T-cell (primary cell): ENCODE measurements around the gene IL17F. TPM values are rescaled to one million over a fixed set of nuclear protein-coding genes. Genes with fewer than 3 reads are reported as not detected.
A peak's percentile ranks its signal among the peaks of the same experiment; 100 is the strongest.

ENCODE experiments used
- ATAC-seq, 4 experiments: fragments of 200-7000 bp in 3 of 4; fragments of 150-1000 bp in 1 of 4; cut with Tn5 transposase; replicated peaks in 1 of 4; 1 replicate in 3 of 4; 2 replicates in 1 of 4; pipeline ENCODE4 v1.10.0; 2021; ENCODE audit warnings: moderate library complexity in 3 of 4, mild to moderate bottlenecking in 2 of 4, moderate number of reproducible peaks in 1 of 4
- CTCF ChIA-PET, 2 donors: fragments of 300-600 bp; sonication (Branson Sonifier 250); formaldehyde crosslinking; loops; one replicate each; lab custom pipeline; 2022; ENCODE audit warnings: antibody characterized with exemption in 2 of 2; lab: Charles Lee
- POLR2A ChIA-PET, 2 donors: fragments of 300-600 bp; sonication (Branson Sonifier 250); formaldehyde crosslinking; loops; one replicate each; lab custom pipeline; 2022; ENCODE audit warnings: antibody characterized with exemption in 2 of 2; lab: Charles Lee
- DNase-seq, 35 experiments: peaks; one replicate each; pipeline versions ENCODE4 v3.0.0 to v3.0.0-alpha.2; 2013 to 2023
- H3K27ac ChIP-seq: one replicate; pipeline ENCODE4 v1.5.1; 2013; ENCODE audit warnings: low read length
- H3K27me3 ChIP-seq, 2 experiments: replicated peaks in 1 of 2; 1 replicate in 1 of 2; 2 replicates in 1 of 2; pipeline versions ENCODE4 v1.6.1 to v1.7.0; 2013; ENCODE audit warnings: low read length in 1 of 2, mixed read lengths in 1 of 2; ENCODE audit not compliant: control insufficient read depth in 2 of 2, insufficient read depth in 2 of 2; ENCODE audit errors: extremely low read depth in 1 of 2
- H3K36me3 ChIP-seq, 2 donors: 1 replicate in 1 of 2; 2 replicates in 1 of 2; pipeline versions ENCODE4 v1.6.1 to v1.7.0; 2013; ENCODE audit warnings: low read length in 1 of 2; ENCODE audit not compliant: control insufficient read depth in 2 of 2, insufficient read depth in 1 of 2; ENCODE audit errors: extremely low read depth in 1 of 2
- H3K4me1 ChIP-seq, 2 experiments: 1 replicate in 1 of 2; 2 replicates in 1 of 2; pipeline versions ENCODE4 v1.6.1 to v1.7.0; 2013; ENCODE audit warnings: low read length in 2 of 2, mixed read lengths in 1 of 2; ENCODE audit not compliant: insufficient read depth in 2 of 2, control insufficient read depth in 1 of 2; ENCODE audit errors: extremely low read depth in 1 of 2
- H3K4me3 ChIP-seq, 2 donors: 1 replicate in 1 of 2; 2 replicates in 1 of 2; pipeline versions ENCODE4 v1.5.1 to v1.7.0; 2013; ENCODE audit warnings: mild to moderate bottlenecking in 2 of 2, low read length in 1 of 2, moderate library complexity in 1 of 2; ENCODE audit not compliant: control insufficient read depth in 1 of 2; ENCODE audit errors: extremely low read depth in 1 of 2
- H3K9me3 ChIP-seq: 2 replicates; pipeline ENCODE4 v1.7.0; 2013
- H3K27ac Mint-ChIP-seq, 2 donors: one replicate each; pipeline ENCODE4 v1.8.0; 2020 to 2021; ENCODE audit warnings: mild to moderate bottlenecking in 2 of 2, mixed read lengths in 2 of 2
- H3K27me3 Mint-ChIP-seq, 2 donors: one replicate each; pipeline ENCODE4 v1.8.0; 2021 to 2022; ENCODE audit warnings: mixed read lengths in 2 of 2
- H3K36me3 Mint-ChIP-seq: one replicate; pipeline ENCODE4 v1.8.0; 2021; ENCODE audit warnings: mixed read lengths
- H3K4me1 Mint-ChIP-seq, 3 donors: one replicate each; pipeline ENCODE4 v1.8.0; 2020 to 2022; ENCODE audit warnings: mixed read lengths in 3 of 3, mild to moderate bottlenecking in 1 of 3
- H3K4me3 Mint-ChIP-seq, 3 donors: one replicate each; pipeline ENCODE4 v1.8.0; 2020 to 2022; ENCODE audit warnings: mild to moderate bottlenecking in 3 of 3, mixed read lengths in 3 of 3, moderate library complexity in 3 of 3
- H3K9me3 Mint-ChIP-seq, 3 donors: one replicate each; pipeline ENCODE4 v1.8.0; 2020 to 2022; ENCODE audit warnings: mixed read lengths in 3 of 3
- WGBS: methylation state at CpG from one replicate; pipeline ENCODE4 v1.1.5; 2013; ENCODE audit warnings: missing lambda C conversion rate; ENCODE audit not compliant: insufficient coverage; 5-methylcytosine and 5-hydroxymethylcytosine counted together
- total RNA-seq, 35 experiments: library from RNA in 6 of 35; stranded (reverse) in 6 of 35; fragments of 120-200 nt in 1 of 35; gene quantifications; one replicate each; pipeline versions ENCODE4 v1.2.1 to v1.2.4 and lab custom pipeline; 2013 to 2026

The IL17F gene
- total RNA-seq, 5 donors from 2014 or later (not counting 1 experiment from before 2014, with no cell fraction given) = not detected

- Mint-ChIP-seq H3K4me3 (no peak overlapping the region), H3K27ac (no peak overlapping the region), H3K27me3 (peaks cover 0 to 2% of the 10 kb centered on the region in 2 donors), H3K9me3 (no peaks in the 10 kb centered on the region), H3K4me1 (peaks cover 0 to 10% (median 4%) of the 10 kb centered on the region in 3 donors), H3K36me3 (no peaks in the 10 kb centered on the region)
- Histone ChIP-seq H3K36me3 (no peaks in the 10 kb centered on the region), H3K4me3 (no peak overlapping the region), H3K27ac (no peak overlapping the region), H3K4me1 (no peaks in the 10 kb centered on the region), H3K27me3 (peaks cover 0 to 8% of the 10 kb centered on the region in 2 experiments), H3K9me3 (no peaks in the 10 kb centered on the region)
- POLR2A ChIA-PET = no interaction called here
- WGBS = 94% methylated on average over 4 of the region's 4 CpGs
- DNase-seq (no peak), ATAC-seq (no peak)
- CTCF ChIA-PET = interaction anchor here in 1 of 2 donors (1.1 kb wide), 1 partner anchor 1479 kb away, joined by 3 read pairs; no protein-coding TSS in a partner anchor
Observed at GRCh38 chr6:52243282-52243893, 912 bp downstream of the IL17F start.

GRCh38 chr6:52241819-52242218 lies 2.5 kb downstream of the IL17F start:
- Histone ChIP-seq H3K36me3 (no peaks in the 10 kb centered on the region), H3K27ac (no peak overlapping the region), H3K4me1 (no peaks in the 10 kb centered on the region), H3K27me3 (peaks cover 0 to 18% of the 10 kb centered on the region in 2 experiments), H3K9me3 (no peaks in the 10 kb centered on the region), H3K4me3 (no peak overlapping the region)
- no peak overlapping the region for H3K4me3 Mint-ChIP-seq
- H3K9me3 Mint-ChIP-seq = no peaks in the 10 kb centered on the region
- H3K27ac Mint-ChIP-seq = no peak overlapping the region
- ChIA-PET POLR2A (interaction anchor here in 1 of 2 donors (0.6 kb wide), 1 partner anchor 447 kb away, joined by 3 read pairs; no protein-coding TSS in a partner anchor), CTCF (interaction anchor here (0.8 to 1.4 kb wide), 3 partner anchors 22 to 1481 kb away, joined by 3 to 8 read pairs (median 3); no protein-coding TSS in a partner anchor)
- peaks cover 0 to 10% (median 4%) of the 10 kb centered on the region in 3 donors for H3K4me1 Mint-ChIP-seq
- DNase-seq = no peak
- H3K27me3 Mint-ChIP-seq = peaks cover 1 to 3% of the 10 kb centered on the region in 2 donors
- ATAC-seq = no peak
- H3K36me3 Mint-ChIP-seq = no peaks in the 10 kb centered on the region
- 17% methylated on average over 1 of the region's 2 CpGs for WGBS

- peaks cover 0 to 30% of the 10 kb centered on the region in 2 experiments for H3K27me3 ChIP-seq
- 54% methylated on average over 8 of the region's 15 CpGs for WGBS
- Mint-ChIP-seq H3K27ac (no peak overlapping the region), H3K9me3 (no peaks in the 10 kb centered on the region), H3K36me3 (no peaks in the 10 kb centered on the region), H3K27me3 (peaks cover 9 to 12% of the 10 kb centered on the region in 2 donors), H3K4me3 (no peak overlapping the region), H3K4me1 (no peaks in the 10 kb centered on the region)
- H3K9me3 ChIP-seq = no peaks in the 10 kb centered on the region
- no peak for ATAC-seq
- ChIA-PET POLR2A (no interaction called here), CTCF (interaction anchor here in 1 of 2 donors (0.5 kb wide), 1 partner anchor 61 kb away, joined by 3 read pairs; no protein-coding TSS in a partner anchor)
- no peak overlapping the region for H3K4me3 ChIP-seq
- H3K4me1 ChIP-seq = peaks cover 0 to 5% of the 10 kb centered on the region in 2 experiments
- peak in 1 of 35 experiments; percentile 6 for DNase-seq
- H3K27ac ChIP-seq = no peak overlapping the region
- no peaks in the 10 kb centered on the region for H3K36me3 ChIP-seq
Observed at GRCh38 chr6:52233975-52234823, 10.1 kb downstream of the IL17F start.

GRCh38 chr6:52233005-52233404 lies 11.3 kb downstream of the IL17F start:
- H3K4me3 Mint-ChIP-seq = no peak overlapping the region
- Histone ChIP-seq H3K4me1 (peaks cover 0 to 5% of the 10 kb centered on the region in 2 experiments), H3K27ac (no peak overlapping the region), H3K36me3 (no peaks in the 10 kb centered on the region), H3K4me3 (no peak overlapping the region), H3K27me3 (peaks cover 0 to 25% of the 10 kb centered on the region in 2 experiments), H3K9me3 (no peaks in the 10 kb centered on the region)
- no peaks in the 10 kb centered on the region for H3K36me3 Mint-ChIP-seq
- ATAC-seq (no peak), DNase-seq (no peak)
- no peaks in the 10 kb centered on the region for H3K9me3 Mint-ChIP-seq
- POLR2A ChIA-PET = no interaction called here
- peaks cover 9 to 10% of the 10 kb centered on the region in 2 donors for H3K27me3 Mint-ChIP-seq
- H3K4me1 Mint-ChIP-seq = no peaks in the 10 kb centered on the region
- no peak overlapping the region for H3K27ac Mint-ChIP-seq
- no CpG with 5 or more reads among the region's 4 CpGs for WGBS
- CTCF ChIA-PET = interaction anchor here in 1 of 2 donors (0.6 kb wide), 1 partner anchor 234 kb away, joined by 3 read pairs; no protein-coding TSS in a partner anchor

GRCh38 chr6:52231406-52232127 lies 12.7 kb downstream of the IL17F start:
- H3K27me3 Mint-ChIP-seq = peaks cover 5 to 6% of the 10 kb centered on the region in 2 donors
- ATAC-seq = peak in 1 of 4 experiments; percentile 37
- peak in 16 of 35 experiments; percentile 1 to 37 (median 6) for DNase-seq
- Histone ChIP-seq H3K36me3 (no peaks in the 10 kb centered on the region), H3K9me3 (no peaks in the 10 kb centered on the region), H3K4me1 (peaks cover 0 to 5% of the 10 kb centered on the region in 2 experiments), H3K27ac (no peak overlapping the region), H3K4me3 (no peak overlapping the region), H3K27me3 (peaks cover 0 to 14% of the 10 kb centered on the region in 2 experiments)
- CTCF ChIA-PET = no interaction called here
- no peak overlapping the region for H3K27ac Mint-ChIP-seq
- H3K4me1 Mint-ChIP-seq = peaks cover 0 to 5% (median 3%) of the 10 kb centered on the region in 3 donors
- WGBS = no CpG with 5 or more reads among the region's 8 CpGs
- H3K4me3 Mint-ChIP-seq = no peak overlapping the region
- POLR2A ChIA-PET = no interaction called here
- no peaks in the 10 kb centered on the region for H3K9me3 Mint-ChIP-seq
- no peaks in the 10 kb centered on the region for H3K36me3 Mint-ChIP-seq
